Astrocyte (in vitro differentiated cells and primary cell): ENCODE results near the gene GABRB1. TPM values are rescaled to one million over a fixed set of nuclear protein-coding genes. Genes with fewer than 3 reads are reported as not detected.
A peak's percentile ranks its signal among the peaks of the same experiment; 100 is the strongest.

Experiments
- DNase-seq: peaks from one replicate; pipeline ENCODE4 v3.0.0-alpha.2; 2010; ENCODE audit warnings: low read depth
- FAIRE-seq: peaks from 2 replicates; lab custom pipeline; 2011; peaks lifted over from hg19 to GRCh38; lab: Jason Lieb, UNC
- H2AFZ ChIP-seq: 2 replicates; pipeline ENCODE4 v1.6.0; 2012; ENCODE audit warnings: low read depth, low read length, inconsistent platforms
- H3K27ac ChIP-seq: 2 replicates; pipeline ENCODE4 v1.5.1; 2011; ENCODE audit warnings: low read depth, low read length, inconsistent platforms
- H3K27me3 ChIP-seq: 2 replicates; pipeline ENCODE4 v1.6.0; 2011; ENCODE audit warnings: low read length, inconsistent platforms; ENCODE audit not compliant: insufficient read depth
- H3K36me3 ChIP-seq: 2 replicates; pipeline ENCODE4 v1.5.1; 2011; ENCODE audit warnings: low read length, inconsistent platforms; ENCODE audit not compliant: insufficient read depth
- H3K4me1 ChIP-seq: 2 replicates; pipeline ENCODE4 v1.5.1; 2011; ENCODE audit warnings: low read length, inconsistent platforms; ENCODE audit not compliant: insufficient read depth
- H3K4me2 ChIP-seq: 2 replicates; pipeline ENCODE4 v1.6.0; 2012; ENCODE audit warnings: low read length, inconsistent platforms
- H3K4me3 ChIP-seq: 2 replicates; pipeline ENCODE4 v1.5.1; 2011; ENCODE audit warnings: low read depth, mild to moderate bottlenecking, low read length, inconsistent platforms; ENCODE audit not compliant: insufficient read depth
- H3K79me2 ChIP-seq: 2 replicates; pipeline ENCODE4 v1.6.0; 2012; ENCODE audit warnings: mild to moderate bottlenecking, low read length, inconsistent platforms; ENCODE audit not compliant: insufficient read depth
- H3K9ac ChIP-seq: 2 replicates; pipeline ENCODE4 v1.6.0; 2012; ENCODE audit warnings: mild to moderate bottlenecking, low read length, inconsistent platforms
- H3K9me3 ChIP-seq: 2 replicates; pipeline ENCODE4 v1.5.1; 2012; ENCODE audit warnings: low read depth, mild to moderate bottlenecking, low read length, inconsistent platforms; ENCODE audit not compliant: insufficient read depth
- H4K20me1 ChIP-seq: 2 replicates; pipeline ENCODE4 v1.6.0; 2012; ENCODE audit warnings: low read length, inconsistent platforms; ENCODE audit not compliant: insufficient read depth
- H3K27ac Mint-ChIP-seq: one replicate; pipeline ENCODE4 v1.8.0; 2021; ENCODE audit warnings: mild to moderate bottlenecking, mixed read lengths; ENCODE audit not compliant: unreplicated experiment
- H3K27me3 Mint-ChIP-seq: one replicate; pipeline ENCODE4 v1.8.0; 2021; ENCODE audit warnings: low read depth, mixed read lengths; ENCODE audit not compliant: unreplicated experiment
- H3K36me3 Mint-ChIP-seq: one replicate; pipeline ENCODE4 v1.8.0; 2021; ENCODE audit warnings: low read depth, mixed read lengths; ENCODE audit not compliant: unreplicated experiment
- H3K4me1 Mint-ChIP-seq: one replicate; pipeline ENCODE4 v1.8.0; 2021; ENCODE audit warnings: low read depth, mixed read lengths; ENCODE audit not compliant: unreplicated experiment
- H3K4me3 Mint-ChIP-seq: one replicate; pipeline ENCODE4 v1.8.0; 2021; ENCODE audit warnings: mild to moderate bottlenecking, moderate library complexity, mixed read lengths; ENCODE audit not compliant: unreplicated experiment
- H3K9me3 Mint-ChIP-seq: one replicate; pipeline ENCODE4 v1.8.0; 2021; ENCODE audit warnings: mild to moderate bottlenecking, mixed read lengths; ENCODE audit not compliant: unreplicated experiment
- CTCF ChIP-seq: IDR thresholded peaks from 2 replicates; pipeline ENCODE4 v1.5.1; 2011; ENCODE audit warnings: low read depth, mild to moderate bottlenecking, inconsistent platforms, low read length, moderate library complexity; ENCODE audit not compliant: insufficient read depth
- EZH2 ChIP-seq: IDR thresholded peaks from 2 replicates; pipeline ENCODE4 v1.6.1; 2012; ENCODE audit warnings: mild to moderate bottlenecking, low read length, inconsistent platforms; ENCODE audit not compliant: insufficient read depth
- total RNA-seq: library from RNA; stranded (reverse); gene quantifications from 2 replicates; pipeline ENCODE4 v1.2.1, GENCODE V29; 2021

The GABRB1 gene
- total RNA-seq, 1 donor from 2014 or later = not detected

- no peaks in the 10 kb centered on the region for H3K79me2 ChIP-seq
- no peak overlapping the region for H2AFZ ChIP-seq
- no peaks in the 10 kb centered on the region for H3K9me3 ChIP-seq
- no peaks in the 10 kb centered on the region for H3K4me1 ChIP-seq
- FAIRE-seq = no peak
- no peaks in the 10 kb centered on the region for H3K36me3 ChIP-seq
- H3K9ac ChIP-seq = no peak overlapping the region
- TF ChIP-seq EZH2 = no peak
- TF ChIP-seq CTCF = no peak
- Mint-ChIP-seq H3K27ac (no peak overlapping the region), H3K9me3 (no peaks in the 10 kb centered on the region), H3K27me3 (no peaks in the 10 kb centered on the region), H3K36me3 (no peaks in the 10 kb centered on the region), H3K4me1 (peaks cover 3% of the 10 kb centered on the region), H3K4me3 (no peak overlapping the region)
- no peak overlapping the region for H3K4me3 ChIP-seq
- no peak overlapping the region for H3K27ac ChIP-seq
- no peaks in the 10 kb centered on the region for H3K27me3 ChIP-seq
- no peak overlapping the region for H3K4me2 ChIP-seq
- H4K20me1 ChIP-seq = no peaks in the 10 kb centered on the region
- DNase-seq = peak; percentile 57
Measured at GRCh38 chr4:47315346-47315745, 284.0 kb downstream of the GABRB1 start.

GRCh38 chr4:47326025-47326424 lies 294.7 kb downstream of the GABRB1 start:
- no peaks in the 10 kb centered on the region for H3K79me2 ChIP-seq
- no peaks in the 10 kb centered on the region for H3K9me3 ChIP-seq
- H3K4me2 ChIP-seq = no peak overlapping the region
- no peak overlapping the region for H3K27ac ChIP-seq
- no peaks in the 10 kb centered on the region for H4K20me1 ChIP-seq
- H3K4me3 ChIP-seq = no peak overlapping the region
- H3K27me3 ChIP-seq = no peaks in the 10 kb centered on the region
- TF ChIP-seq CTCF = no peak
- no peak for TF ChIP-seq EZH2
- DNase-seq = no peak
- no peaks in the 10 kb centered on the region for H3K4me1 ChIP-seq
- H3K4me3 Mint-ChIP-seq = no peak overlapping the region
- FAIRE-seq = no peak
- no peaks in the 10 kb centered on the region for H3K36me3 Mint-ChIP-seq
- no peak overlapping the region for H2AFZ ChIP-seq
- H3K9ac ChIP-seq = no peak overlapping the region
- H3K9me3 Mint-ChIP-seq = no peaks in the 10 kb centered on the region
- no peaks in the 10 kb centered on the region for H3K36me3 ChIP-seq
- H3K27me3 Mint-ChIP-seq = no peaks in the 10 kb centered on the region
- H3K27ac Mint-ChIP-seq = no peak overlapping the region
- H3K4me1 Mint-ChIP-seq = no peaks in the 10 kb centered on the region

GRCh38 chr4:47330866-47331265 lies 299.5 kb downstream of the GABRB1 start:
- no peak overlapping the region for H3K4me2 ChIP-seq
- no peaks in the 10 kb centered on the region for H3K4me1 ChIP-seq
- no peaks in the 10 kb centered on the region for H3K36me3 ChIP-seq
- Mint-ChIP-seq H3K4me1 (peaks cover 4% of the 10 kb centered on the region), H3K9me3 (no peaks in the 10 kb centered on the region), H3K27ac (no peak overlapping the region), H3K4me3 (no peak overlapping the region), H3K27me3 (no peaks in the 10 kb centered on the region), H3K36me3 (no peaks in the 10 kb centered on the region)
- no peaks in the 10 kb centered on the region for H3K9me3 ChIP-seq
- H3K27ac ChIP-seq = no peak overlapping the region
- FAIRE-seq (no peak), DNase-seq (no peak)
- H2AFZ ChIP-seq = no peak overlapping the region
- TF ChIP-seq EZH2 (no peak), CTCF (no peak)
- H4K20me1 ChIP-seq = no peaks in the 10 kb centered on the region
- H3K9ac ChIP-seq = no peak overlapping the region
- H3K4me3 ChIP-seq = no peak overlapping the region
- no peaks in the 10 kb centered on the region for H3K79me2 ChIP-seq
- H3K27me3 ChIP-seq = no peaks in the 10 kb centered on the region
